ENCODE measurements around the gene HOXC11.

Gene HOXC11

GRCh38 chr12:53975064-53975471 lies 2.1 kb downstream of the HOXC11 start:
- no peak for DNase-seq

GRCh38 chr12:53975479-53976152 lies 2.7 kb downstream of the HOXC11 start:
- no peak for DNase-seq

- DNase-seq = no peak
Measured at GRCh38 chr12:53976172-53976822, 3.4 kb downstream of the HOXC11 start.

GRCh38 chr12:53976823-53977595 lies 4.1 kb downstream of the HOXC11 start:
- DNase-seq = no peak

- DNase-seq = no peak
Measured at GRCh38 chr12:53977596-53978445, 4.9 kb downstream of the HOXC11 start.

GRCh38 chr12:53978477-53979356 lies 5.8 kb downstream of the HOXC11 start:
- DNase-seq = no peak

- DNase-seq = no peak
Measured at GRCh38 chr12:53980104-53980801, 7.3 kb downstream of the HOXC11 start.

GRCh38 chr12:53980802-53981496 lies 8.0 kb downstream of the HOXC11 start:
- no peak for DNase-seq

GRCh38 chr12:53981634-53982565 lies 9.0 kb downstream of the HOXC11 start:
- DNase-seq = no peak

- DNase-seq = no peak
Measured at GRCh38 chr12:53982648-53983567, 10.0 kb downstream of the HOXC11 start.

GRCh38 chr12:53983568-53983949 lies 10.6 kb downstream of the HOXC11 start:
- no peak for DNase-seq

GRCh38 chr12:53983950-53984572 lies 11.1 kb downstream of the HOXC11 start:
- DNase-seq = no peak

- peak; percentile 84 for DNase-seq
Measured at GRCh38 chr12:53984901-53985691, 12.2 kb downstream of the HOXC11 start, which contains the start of gene HOXC10. Gene HOXC10 (plus strand): TSS chr12:53985146. CDS start chr12:53985260, 114 bp downstream.

- no peak for DNase-seq
Measured at GRCh38 chr12:53985692-53985993, 12.7 kb downstream of the HOXC11 start.

GRCh38 chr12:53985994-53986685 lies 13.2 kb downstream of the HOXC11 start:
- peak; percentile 22 for DNase-seq

All from CD4-positive, alpha-beta T cell treated with Interleukin-17A for 4 hours (primary cell).